Nephron progenitor cell (in vitro differentiated cells): ENCODE data around the gene TAS2R30.
"Not testable (repeated sequence)": the region's sequence is repeated elsewhere in the genome, so short reads cannot be mapped to it uniquely, and the experiment has no call there.

Experiments
- DNase-seq: peaks from one replicate; pipeline ENCODE4 v3.0.0; 2021
- H3K27ac Mint-ChIP-seq: 2 replicates; pipeline ENCODE4 v1.8.0; 2021; ENCODE audit warnings: mild to moderate bottlenecking, moderate library complexity, mixed read lengths
- H3K27me3 Mint-ChIP-seq: 2 replicates; pipeline ENCODE4 v1.8.0; 2021; ENCODE audit warnings: mild to moderate bottlenecking, low read depth, mixed read lengths; ENCODE audit not compliant: poor library complexity
- H3K36me3 Mint-ChIP-seq: 2 replicates; pipeline ENCODE4 v1.8.0; 2021; ENCODE audit warnings: low read depth, mixed read lengths
- H3K4me1 Mint-ChIP-seq: 2 replicates; pipeline ENCODE4 v1.8.0; 2021; ENCODE audit warnings: mixed read lengths
- H3K4me3 Mint-ChIP-seq: 2 replicates; pipeline ENCODE4 v1.8.0; 2021; ENCODE audit warnings: mild to moderate bottlenecking, moderate library complexity, mixed read lengths
- H3K9me3 Mint-ChIP-seq: 2 replicates; pipeline ENCODE4 v1.8.0; 2021; ENCODE audit warnings: mild to moderate bottlenecking, moderate library complexity, mixed read lengths
- CTCF ChIP-seq: fragments of 200-600 bp; sonication (generic); IDR thresholded peaks from 2 replicates; pipeline ENCODE4 v1.5.0; 2021; ENCODE audit warnings: antibody characterized with exemption

The TAS2R30 gene

DNA sequence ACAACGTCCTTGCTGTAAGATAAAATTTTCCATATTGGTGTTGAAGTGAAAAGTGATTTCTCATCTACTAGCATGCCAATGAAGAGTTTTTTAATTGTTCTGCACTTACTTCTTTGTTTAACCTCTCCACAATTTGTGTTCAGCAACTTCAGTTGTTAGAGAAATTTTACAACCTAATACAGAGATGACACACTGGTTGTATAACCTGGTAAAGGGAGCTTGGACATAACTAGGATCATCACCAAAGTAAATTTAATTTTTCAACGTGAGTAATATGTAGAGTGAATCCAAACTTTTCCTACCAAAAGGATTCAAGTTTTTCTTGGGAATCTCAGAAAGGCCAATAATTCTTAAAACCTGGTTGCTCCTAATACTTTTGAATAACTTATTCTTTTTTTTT, 28.9 kb downstream of the TAS2R30 start:
- no peak overlapping the region for H3K4me3 Mint-ChIP-seq
- H3K27ac Mint-ChIP-seq: no peak overlapping the region
- no peaks in the 10 kb centered on the region for H3K27me3 Mint-ChIP-seq
- no peak for DNase-seq
- H3K4me1 Mint-ChIP-seq: no peaks in the 10 kb centered on the region
- no peak for TF ChIP-seq CTCF
- peaks cover 94% of the 10 kb centered on the region for H3K36me3 Mint-ChIP-seq
- peaks cover 81% of the 10 kb centered on the region for H3K9me3 Mint-ChIP-seq

DNA sequence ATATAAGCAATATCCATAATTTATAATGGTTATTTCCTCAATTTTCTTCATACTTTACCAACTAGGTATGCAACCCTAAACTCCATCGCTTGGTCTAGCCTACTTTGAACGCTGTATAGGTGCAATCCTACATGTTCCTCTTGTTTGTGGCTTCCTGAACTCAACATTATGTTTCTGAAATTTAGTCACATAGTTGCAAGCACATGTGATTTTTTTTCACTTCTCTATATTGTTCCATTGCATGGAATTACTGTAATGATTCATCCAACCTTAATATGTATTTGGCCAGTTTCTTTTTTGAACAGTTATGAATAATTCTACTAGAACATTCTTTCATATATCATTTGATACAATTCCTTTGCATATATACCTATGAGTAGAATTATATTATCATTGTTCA, 39.5 kb downstream of the TAS2R30 start:
- not testable (repeated sequence) for DNase-seq, H3K4me1 Mint-ChIP-seq, H3K27ac Mint-ChIP-seq, H3K4me3 Mint-ChIP-seq, H3K27me3 Mint-ChIP-seq
- Mint-ChIP-seq H3K9me3 (peaks cover 20% of the 10 kb centered on the region), H3K36me3 (peaks cover 62% of the 10 kb centered on the region)

DNA sequence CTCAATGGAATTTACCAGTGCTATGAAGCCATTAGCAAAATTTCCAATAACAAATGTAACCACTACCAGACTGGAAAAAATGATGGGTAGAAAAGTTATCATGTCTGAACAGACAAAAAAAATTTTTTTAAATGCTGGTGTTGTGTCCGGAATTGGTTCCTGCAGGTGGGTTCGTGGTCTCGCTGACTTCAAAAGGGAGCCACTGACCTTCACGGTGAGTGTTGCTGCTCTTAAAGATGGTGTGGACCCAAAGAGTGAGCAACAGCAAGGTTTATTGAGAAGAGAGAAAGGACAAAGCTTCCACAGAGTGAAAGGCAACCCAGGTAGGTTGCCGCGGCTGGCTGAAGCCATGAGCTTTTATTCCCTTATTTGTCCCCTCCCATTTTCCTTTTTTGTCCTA, 42.3 kb downstream of the TAS2R30 start, which contains the start of gene TAS2R43:
Gene TAS2R43, minus strand, starts transcription at position 186 of the 400 bp plus-strand sequence. Its CDS starts 84 bp downstream, at position 102.
- Mint-ChIP-seq H3K4me3 (no peak within 1 kb of the TSS), H3K9me3 (peaks cover 3% of the 10 kb centered on the region), H3K27me3 (no peaks in the 10 kb centered on the region), H3K27ac (no peak within 1 kb of the TSS), H3K4me1 (no peaks in the 10 kb centered on the region), H3K36me3 (peaks cover 47% of the 10 kb centered on the region)
- TF ChIP-seq CTCF: no peak
- no peak for DNase-seq

DNA sequence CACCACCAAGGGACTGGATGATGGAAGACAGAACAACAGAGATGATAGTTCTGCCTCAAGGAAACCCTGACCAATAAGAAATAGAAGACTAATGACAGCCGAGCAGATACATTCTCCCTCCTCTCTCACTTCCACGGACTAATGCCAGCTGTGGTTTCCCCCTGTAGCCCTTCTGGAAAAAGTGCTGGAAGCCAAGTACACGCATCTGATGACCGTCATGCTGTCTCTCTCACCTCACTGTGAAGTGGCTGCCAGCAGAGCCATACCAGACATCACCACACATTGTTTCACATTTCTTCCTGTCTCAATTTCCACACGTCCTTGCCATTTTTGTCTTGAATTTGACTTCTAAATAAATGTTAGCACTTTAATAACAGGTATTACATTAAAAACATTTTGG, 45.2 kb downstream of the TAS2R30 start:
- no peak for TF ChIP-seq CTCF
- DNase-seq: no peak
- H3K4me3 Mint-ChIP-seq: no peak overlapping the region
- H3K36me3 Mint-ChIP-seq: peaks cover 48% of the 10 kb centered on the region
- peaks cover 13% of the 10 kb centered on the region for H3K9me3 Mint-ChIP-seq
- H3K27ac Mint-ChIP-seq: no peak overlapping the region
- H3K27me3 Mint-ChIP-seq: no peaks in the 10 kb centered on the region
- H3K4me1 Mint-ChIP-seq: no peaks in the 10 kb centered on the region

DNA sequence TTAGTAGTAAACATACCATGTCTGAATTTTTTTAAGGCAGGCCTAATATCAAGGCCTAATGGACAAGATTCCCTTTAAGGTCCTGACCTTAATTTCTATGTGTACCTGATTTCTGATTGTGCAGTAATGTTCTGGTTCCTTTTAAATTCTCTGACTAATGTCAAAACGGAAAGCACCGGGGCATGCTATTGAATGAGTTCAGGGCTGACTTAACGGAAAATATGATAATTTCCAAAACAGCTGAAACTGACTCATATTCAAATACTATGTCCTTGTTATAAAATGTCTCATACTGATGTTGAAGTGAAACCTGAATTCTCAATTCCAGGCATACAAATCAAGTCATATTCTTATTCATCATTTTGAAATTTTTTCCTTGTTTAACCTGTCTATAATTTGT, 49.0 kb downstream of the TAS2R30 start:
- Mint-ChIP-seq H3K4me1 (no peaks in the 10 kb centered on the region), H3K27ac (no peak overlapping the region), H3K4me3 (no peak overlapping the region), H3K27me3 (no peaks in the 10 kb centered on the region), H3K9me3 (peaks cover 38% of the 10 kb centered on the region), H3K36me3 (peaks cover 54% of the 10 kb centered on the region)
- DNase-seq: no peak
- no peak for TF ChIP-seq CTCF
